GM18511 (cell line): Measurements from ENCODE around the gene CHST15.

Source experiments
- ATAC-seq: cut with Tn5 transposase; IDR thresholded peaks from one replicate; pipeline ENCODE4 v1.9.1; 2021; ENCODE audit warnings: mild to moderate bottlenecking, moderate library complexity; ENCODE audit not compliant: unreplicated experiment

The CHST15 gene, protein sequence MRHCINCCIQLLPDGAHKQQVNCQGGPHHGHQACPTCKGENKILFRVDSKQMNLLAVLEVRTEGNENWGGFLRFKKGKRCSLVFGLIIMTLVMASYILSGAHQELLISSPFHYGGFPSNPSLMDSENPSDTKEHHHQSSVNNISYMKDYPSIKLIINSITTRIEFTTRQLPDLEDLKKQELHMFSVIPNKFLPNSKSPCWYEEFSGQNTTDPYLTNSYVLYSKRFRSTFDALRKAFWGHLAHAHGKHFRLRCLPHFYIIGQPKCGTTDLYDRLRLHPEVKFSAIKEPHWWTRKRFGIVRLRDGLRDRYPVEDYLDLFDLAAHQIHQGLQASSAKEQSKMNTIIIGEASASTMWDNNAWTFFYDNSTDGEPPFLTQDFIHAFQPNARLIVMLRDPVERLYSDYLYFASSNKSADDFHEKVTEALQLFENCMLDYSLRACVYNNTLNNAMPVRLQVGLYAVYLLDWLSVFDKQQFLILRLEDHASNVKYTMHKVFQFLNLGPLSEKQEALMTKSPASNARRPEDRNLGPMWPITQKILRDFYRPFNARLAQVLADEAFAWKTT

DNA sequence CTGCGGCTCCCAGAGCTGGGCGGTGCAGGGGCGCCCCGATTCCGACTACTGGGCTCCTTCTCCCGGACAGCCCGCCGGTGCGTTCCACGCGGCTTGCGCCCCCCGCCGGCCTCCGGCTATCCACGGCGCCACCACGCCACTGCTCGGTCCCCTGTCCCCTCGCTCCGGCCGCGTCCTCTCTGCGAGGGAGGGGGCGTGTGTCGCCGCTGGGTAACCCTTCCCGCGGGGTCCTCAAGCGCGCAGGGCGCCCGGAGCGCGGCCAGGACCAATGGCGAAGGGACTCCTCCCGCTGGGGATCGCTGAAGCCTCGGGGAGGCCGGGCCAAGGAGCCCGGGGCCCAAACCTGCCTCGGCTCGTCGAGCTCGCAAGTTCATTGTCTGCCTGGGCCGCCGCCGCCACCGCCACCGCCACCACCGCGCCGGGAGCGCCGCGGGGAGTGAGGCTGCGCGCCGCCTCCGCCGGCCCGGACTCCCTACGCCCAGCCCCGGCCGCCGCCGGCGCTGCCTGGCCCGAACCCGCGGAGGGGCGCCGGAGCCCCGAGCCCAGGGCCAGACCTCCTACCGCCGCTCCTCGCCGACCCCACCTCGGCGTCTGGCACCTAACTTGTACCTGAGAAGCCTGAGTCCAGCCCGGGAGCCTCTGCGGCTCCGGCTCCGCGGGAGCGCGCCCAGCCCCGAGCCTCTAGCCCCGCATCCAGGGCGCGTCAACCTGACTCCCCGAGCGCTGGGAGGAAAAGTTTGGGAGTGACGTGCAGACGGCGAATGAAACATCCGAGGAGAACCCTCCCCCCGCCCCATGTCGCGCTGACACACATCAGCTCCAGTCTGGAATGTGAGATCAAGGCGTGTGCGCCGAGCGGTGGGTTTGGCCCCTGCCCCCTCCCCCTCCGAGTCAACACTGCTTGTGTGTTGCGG, at the start of gene CHST15:
Gene CHST15 (minus strand): TSS at position 739 of the 914 bp plus-strand sequence. CDS start 47,386 bp downstream, outside the sequence.
- ATAC-seq = peak; percentile 34

DNA sequence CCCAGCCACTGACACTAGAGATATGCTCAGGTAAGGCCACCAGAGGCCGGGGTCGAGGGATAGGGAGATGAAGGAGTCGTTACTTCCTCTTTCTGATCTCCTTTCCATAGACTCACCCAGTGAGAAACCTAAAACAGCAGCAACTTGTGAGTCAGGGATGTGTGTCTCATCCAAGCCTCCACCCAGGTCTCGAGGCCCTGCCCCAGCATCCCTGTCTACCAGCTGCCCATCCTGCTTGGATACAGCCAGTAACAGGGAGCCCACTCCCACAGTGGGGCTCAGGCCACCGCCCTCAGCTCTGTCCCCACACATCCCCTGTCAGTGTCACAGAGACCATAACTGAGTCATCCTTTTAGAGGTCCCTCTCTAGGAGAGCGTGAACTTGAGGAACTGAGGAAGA, 49.6 kb upstream of the CHST15 start:
- ATAC-seq = no peak

DNA sequence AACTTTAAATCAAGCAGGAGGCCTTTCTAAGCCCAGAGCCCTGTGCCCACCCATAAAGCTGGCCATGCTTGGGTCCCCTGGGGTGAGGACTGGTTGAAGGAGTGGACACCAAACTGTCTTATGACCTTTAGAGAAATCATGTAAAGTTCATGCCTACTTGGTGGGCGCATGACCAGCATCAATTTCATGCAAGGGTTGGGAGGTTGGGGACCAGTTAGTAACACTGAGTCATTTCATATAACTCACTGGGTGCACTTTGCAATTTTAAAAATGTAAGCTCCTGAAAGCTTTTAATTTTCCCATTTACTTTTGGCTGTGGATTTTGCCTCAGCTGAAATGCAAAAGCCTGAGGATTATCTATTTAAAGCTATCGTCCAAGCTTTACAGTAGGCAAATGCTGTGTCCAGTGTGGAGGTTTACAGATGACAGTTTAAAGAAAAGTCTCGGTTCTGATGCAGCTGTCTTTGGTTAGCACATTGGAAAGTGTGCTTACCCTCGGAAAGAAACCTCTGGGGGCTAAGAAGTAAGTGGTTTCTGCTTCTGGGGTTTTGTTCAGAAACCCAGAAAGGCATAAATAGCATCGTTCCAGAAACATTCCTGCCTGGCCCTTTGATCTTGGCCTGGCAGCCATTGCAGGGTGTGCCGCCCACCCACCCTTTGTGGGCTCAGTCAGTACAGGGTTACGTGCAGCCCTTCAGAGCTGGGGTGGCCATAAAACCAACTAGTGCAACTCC, 48.8 kb upstream of the CHST15 start:
- no peak for ATAC-seq

DNA sequence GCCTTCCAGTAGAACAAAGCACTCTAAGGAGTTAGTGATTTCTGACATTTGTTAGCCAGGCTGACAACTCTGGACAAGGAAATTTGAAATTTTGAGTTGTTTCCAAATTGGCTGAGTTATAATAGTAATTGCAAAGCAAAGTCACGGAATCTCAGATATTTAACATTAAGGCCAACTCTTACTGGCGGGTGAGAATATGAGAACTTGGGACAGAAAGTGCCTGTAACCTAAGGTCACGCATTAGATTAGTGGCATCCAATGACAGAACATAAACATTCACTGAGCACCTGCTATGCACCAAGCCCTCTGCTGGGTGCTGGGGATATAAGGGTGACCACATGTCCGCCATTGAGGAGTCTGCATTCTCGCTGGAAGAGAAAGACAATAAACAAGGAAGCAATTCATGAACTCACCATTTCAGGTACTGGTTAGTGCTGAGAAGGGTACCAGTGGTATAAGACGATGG, 45.5 kb upstream of the CHST15 start:
- ATAC-seq = no peak

DNA sequence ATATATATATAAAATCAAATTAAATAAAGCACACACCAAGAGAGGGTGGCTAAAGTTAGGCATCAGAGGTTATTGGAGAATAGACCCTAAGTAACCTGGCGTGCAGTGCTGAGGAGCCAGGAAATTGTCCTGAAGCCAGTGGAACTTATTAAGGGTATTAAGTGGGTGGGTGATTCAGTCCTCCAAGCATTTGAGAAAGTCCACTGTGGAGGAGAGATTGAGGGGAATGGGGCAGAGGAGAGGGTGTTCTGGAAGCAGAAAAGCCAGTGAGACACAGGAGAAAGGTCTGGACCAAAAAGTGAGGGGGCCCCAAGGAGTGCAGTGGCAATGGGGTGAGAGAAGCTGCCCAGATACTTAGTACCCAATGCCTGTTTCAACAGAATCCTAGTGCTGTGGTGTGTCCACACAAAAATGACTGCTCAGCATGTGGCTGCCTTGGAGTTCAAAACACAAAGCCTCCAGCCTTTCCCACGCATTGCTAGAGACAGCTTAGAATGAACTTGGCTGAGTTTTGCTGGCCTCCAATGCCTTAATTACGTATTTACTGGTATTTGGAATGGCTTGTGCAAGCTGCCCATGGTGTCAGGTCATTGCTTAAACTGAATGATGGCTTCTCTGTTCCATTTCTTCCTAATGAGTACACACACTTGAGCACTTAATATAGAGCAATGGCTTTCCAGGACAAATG, 44.9 kb upstream of the CHST15 start:
- no peak for ATAC-seq

DNA sequence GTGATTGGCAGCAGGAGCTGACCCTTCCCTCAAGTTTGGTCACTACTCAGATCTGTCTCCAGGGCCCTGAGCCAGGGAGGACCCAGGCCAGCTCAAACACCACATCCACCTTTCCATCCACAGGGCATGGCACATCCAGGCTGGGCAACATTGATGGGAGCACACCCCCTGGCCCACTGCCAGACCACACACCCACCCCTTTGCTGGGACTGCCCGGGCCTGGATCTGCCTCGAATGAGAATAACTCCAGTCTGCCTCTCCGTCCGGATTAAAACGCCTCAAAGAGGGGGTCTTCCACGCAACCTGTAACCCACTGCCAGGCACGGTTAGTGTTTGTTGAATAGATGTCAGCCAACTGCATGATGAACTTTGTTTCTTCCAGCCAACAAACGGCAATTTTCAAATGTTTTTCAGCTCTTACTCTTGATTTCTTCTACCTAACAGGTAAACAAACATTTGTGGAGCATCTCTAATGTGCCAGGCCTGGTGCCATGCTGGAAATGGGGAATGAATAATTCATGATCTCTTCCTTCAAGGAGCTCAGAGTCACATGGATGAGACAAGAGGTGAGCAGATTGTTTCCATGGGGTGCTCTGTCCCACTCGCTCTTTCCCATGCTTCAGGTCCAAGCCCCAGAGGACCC, 41.0 kb upstream of the CHST15 start:
- no peak for ATAC-seq

DNA sequence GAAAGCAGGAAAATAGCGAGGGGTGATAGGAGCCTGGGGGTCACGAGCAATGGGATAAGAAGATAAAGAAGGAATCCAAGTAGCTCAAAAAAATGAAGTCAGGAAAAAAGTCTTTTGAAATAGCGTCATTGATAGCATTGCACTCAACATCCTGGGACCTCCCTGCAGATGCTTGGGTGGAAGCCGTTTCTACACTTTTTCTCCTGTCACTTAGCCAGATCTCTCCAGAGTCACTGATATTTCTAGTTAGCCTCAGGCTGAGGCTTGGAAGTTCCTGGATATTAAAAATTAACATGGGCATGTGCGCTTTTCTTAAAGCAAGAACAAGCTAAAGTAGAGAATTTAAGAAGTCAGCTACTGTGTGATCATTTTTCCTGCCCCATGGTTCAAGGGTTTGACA, 39.5 kb upstream of the CHST15 start:
- ATAC-seq = no peak

DNA sequence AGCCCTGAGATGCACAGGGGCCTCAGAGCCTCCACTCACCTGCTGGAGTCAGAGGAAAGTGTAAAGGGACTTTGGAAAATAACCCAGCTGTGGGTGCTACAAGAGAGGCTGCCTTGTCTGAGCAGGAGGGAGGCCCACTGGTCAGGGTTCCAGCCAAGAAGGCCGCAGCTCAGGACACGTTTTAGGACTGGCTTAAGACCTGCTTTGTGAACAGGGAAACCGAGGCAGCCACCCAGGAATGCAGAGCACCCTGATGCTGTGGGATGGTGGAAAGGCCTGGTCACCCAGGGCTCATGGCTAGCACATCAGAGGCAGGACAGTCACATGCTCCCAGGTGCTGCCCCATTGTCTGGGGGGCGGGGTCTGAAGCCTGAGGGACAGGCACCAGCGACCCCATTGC, 38.9 kb upstream of the CHST15 start:
- no peak for ATAC-seq

DNA sequence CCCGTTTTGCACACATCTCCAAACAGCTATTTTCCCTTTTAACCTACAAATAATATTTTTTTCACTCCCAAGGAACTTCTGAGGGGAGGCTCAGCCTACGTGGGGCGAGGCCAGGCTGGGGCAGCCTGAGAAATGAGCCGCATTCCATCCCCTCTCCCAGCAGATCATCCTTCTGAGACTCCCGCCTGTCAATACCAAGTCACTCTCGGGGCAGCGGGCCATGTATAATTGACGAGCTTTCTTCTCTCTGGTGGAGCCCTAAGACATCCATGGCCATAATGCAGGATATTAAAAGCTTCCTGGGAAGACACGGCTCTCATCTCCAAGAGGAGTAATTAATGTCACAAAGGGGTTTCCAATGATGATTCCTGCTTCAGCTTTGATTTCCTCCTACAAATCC, 37.8 kb upstream of the CHST15 start:
- ATAC-seq = no peak

DNA sequence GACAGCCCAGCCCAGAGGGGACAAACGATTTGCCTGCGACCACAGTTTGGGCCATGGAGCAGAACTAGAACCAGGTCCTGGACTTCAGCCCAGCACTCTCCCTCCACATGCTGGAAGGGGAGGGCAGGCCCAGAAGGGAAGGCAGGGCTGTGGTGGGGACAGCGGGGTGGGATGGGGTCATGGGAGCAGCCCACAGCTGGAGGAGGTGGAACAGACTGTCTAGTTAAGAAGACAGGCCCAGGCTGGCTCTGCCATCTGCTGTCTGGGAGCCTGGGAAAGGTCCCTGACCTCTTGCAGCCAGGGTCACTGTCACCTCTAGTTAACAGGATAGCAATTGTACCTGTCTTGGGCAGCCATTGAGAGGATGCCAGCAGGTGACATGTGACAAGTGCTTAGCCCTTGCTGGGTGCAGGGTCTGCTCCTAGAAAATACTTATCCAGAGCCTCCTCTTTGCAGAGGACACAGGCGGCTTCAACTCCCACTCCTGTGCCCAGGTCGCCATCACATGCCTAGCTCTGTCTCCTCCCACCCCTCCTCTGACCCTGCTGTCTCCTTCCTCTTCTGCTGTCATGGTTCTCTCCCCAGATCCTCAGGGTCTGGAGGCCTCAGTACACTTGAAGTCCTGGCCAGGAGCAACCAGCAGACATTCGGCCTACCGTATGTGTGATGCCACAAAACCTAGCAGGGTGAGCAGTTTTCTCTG, 37.0 kb upstream of the CHST15 start:
- ATAC-seq = no peak

DNA sequence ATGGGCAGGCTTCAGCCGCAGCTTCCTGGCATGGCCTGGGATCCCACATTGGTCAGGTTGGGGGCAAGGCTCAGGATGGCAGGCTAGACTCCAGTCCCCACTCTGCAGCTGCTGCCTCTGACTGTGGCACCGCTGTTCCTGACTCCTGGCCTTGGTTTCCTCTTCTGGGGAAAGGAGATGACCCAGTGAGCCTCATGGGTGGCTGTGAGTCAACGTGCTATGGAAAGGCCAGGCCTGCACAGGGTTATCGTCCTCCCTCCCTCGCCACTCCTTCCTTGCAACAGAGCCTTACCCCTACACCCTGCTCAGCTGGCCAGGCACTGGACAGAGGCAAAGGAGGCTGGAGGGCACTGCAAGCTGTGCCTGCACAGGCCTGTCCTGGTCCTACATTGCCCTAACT, 36.1 kb upstream of the CHST15 start:
- no peak for ATAC-seq

DNA sequence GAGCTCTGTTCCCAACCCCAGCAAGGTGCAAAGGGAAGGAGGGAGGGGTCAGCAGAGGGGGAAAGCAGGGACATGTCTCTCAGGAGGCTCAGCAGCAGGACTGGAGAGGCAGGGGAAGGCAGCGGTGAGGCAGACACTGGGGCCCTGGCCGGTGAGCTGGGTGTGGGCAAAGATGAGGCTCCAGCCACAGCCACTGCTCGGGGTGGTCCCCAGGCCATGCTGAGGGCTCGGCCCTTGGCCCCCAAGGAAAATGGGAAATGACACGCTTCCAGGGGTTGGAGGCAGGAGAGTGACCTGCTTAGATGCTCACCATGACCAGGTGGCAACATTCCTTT, 35.4 kb upstream of the CHST15 start:
- ATAC-seq = no peak

DNA sequence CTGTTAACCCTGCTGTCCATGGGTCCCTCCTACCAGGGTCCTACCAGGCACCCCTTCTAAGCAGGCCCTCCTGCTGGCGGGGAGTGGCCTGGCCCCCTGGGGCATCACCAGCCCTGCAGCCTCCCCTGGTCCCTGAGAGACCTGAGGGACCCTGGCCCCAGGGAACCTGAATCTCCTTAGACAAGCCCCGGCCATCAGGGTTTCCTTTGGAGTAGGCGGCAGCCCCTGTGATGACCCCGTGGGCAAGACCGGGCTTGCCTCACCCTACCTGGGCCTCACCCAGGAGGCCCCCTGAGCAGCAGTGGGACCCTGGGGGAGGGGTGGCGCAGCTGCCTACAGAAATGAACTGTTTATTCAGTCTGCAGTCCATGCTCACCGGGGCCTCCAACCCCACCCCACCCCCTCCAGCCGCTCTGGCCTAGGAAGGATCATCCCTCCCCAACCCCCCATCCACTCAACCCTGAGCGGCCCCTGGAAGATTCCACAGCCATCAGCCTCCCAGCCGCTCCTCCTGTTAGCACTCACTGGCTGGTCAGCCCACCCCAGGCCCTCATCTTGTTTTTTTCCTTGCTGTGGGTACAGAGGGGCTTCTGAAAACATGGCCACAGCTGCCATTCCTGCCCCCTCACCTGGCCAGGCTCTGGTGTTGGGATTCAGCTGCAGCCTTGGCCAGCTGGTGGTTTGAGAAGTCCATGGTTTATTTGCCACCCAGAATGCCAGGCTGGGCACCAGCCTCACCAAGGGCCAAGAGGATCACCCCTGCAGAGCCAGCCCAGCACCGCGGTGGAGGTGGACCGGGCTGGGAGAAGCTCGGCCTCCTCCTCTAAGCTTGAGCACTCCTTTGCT, 34.8 kb upstream of the CHST15 start:
- no peak for ATAC-seq

DNA sequence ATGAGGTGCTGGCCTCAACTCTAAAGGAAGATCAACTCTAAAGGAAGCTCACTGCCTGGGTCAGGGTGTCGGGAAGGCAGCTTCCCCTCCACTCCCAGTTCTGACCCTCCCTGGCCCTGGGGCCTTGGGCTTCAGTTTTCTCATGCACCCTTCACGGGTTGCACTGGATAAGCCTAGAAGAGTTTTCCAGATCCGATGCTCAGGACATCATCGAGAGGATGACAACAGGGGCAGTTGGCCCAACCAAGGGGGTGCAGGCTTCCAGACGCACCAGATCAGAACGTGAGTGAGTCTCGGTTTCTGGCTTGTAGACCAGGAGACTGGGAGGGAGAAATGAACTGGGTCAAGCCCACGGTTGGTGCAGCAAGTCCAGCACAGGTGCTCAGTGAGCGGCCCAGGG, 34.2 kb upstream of the CHST15 start:
- ATAC-seq = no peak

DNA sequence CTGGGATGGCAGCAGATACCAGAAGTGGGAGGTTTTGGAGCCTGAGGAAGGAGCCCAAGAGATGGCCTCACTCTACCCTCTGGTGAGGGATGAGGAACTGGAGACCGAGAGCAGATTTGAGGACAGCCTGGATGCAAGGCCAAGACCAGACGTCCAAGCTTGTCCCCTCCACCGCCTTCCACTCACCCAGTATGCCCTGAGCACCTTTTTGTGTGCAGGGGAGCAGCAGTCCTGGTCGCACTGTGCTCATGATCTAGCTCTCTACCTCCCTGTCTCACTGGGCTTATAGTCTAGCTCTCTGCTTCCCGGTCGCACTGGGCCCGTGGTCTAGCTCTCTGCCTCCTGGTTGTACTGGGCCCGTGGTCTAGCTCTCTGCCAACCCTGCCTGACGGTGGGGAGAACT, 33.6 kb upstream of the CHST15 start:
- ATAC-seq = no peak

DNA sequence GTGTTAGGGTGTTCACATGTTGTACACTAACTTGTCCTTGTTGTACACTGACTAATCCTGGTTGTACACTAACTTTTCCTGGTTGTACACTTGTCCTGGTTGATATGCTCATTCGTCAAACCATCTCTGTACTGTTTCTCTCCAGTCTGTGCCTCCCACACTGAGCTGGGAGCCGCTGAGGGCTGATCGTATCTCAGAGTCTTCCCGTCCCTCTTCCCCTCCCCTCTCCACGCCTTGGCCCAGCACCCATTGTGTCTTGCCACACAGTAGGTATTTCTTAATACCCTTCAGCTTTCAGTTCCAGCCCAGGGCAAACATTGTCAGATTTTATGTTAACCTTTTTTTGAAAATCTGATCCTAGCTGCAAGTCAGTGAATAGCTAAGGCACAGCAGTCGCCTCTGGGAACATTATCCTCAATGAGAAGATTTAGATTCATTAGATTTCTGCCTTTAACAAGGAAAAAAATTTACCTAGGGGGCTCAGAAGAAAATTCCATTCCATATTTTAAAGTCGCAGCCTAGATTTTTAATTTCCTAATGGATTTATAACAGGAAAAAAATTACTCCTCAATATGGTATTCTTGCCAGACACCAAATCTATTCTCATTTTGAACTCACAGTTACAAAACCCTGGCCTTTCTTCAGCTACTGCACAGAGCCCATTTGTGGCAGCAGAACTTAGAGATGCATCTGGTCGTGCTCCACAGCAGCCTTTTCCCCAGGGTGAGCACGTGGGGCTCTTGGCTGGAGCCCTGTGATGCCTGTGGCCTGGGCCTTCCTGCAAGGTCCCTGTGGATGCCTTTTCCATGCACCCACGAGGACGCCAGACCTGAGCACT, 33.0 kb upstream of the CHST15 start:
- no peak for ATAC-seq

DNA sequence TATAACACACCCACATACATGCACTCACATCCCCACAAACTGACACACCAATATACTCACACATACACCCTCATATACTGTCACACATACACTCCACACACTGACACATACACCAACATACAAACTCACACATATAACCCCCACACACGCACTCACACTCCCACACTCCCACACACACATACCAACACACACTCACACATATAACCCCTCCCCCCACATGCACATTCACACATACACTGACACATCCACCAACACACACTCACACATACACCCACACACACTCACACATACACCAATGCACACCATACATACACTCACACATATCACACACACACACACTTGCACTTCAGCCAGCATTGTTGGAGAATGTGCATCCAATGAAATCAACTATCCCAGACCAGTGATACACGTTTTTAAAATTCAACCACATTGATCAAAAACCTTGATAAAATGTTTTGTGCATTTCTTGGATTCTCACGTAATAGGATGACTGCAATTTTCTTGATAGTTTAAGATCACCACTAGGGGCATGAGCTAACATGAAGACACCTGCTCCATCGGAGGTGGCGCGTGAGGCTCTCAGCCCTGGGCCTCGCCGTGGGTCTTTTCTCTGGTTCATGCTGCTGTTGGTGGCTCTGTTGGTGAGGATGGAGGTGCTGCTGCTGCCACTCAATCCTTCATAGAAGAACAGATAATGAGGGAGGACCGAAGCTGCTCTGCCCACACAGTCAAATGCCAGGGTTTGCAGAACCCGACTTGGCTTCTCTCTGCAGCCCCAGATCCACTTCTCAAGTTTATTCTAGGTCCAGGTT, 32.1 kb upstream of the CHST15 start:
- ATAC-seq = no peak
